Kidney capillary endothelial cell (primary cell): ENCODE measurements around the gene ABCC5.

Source experiments
- DNase-seq: peaks from one replicate; pipeline ENCODE4 v3.0.0-alpha.2; 2018; ENCODE audit warnings: low spot score

ABCC5 gene

GRCh38 chr3:183922421-183922820 is 95.3 kb downstream of the ABCC5 start:
- no peak for DNase-seq

- no peak for DNase-seq
These were observed 96.6 kb downstream of the ABCC5 start for GRCh38 chr3:183921096-183921495.

- no peak for DNase-seq
These were observed 97.3 kb downstream of the ABCC5 start for GRCh38 chr3:183920416-183920815.

- DNase-seq, result no peak
These were observed 99.5 kb downstream of the ABCC5 start for GRCh38 chr3:183918178-183918577.

GRCh38 chr3:183917776-183918175 is 99.9 kb downstream of the ABCC5 start:
- DNase-seq, result no peak

- DNase-seq, result no peak
These were observed 102.8 kb downstream of the ABCC5 start for GRCh38 chr3:183914856-183915255.

GRCh38 chr3:183913580-183913920 is 104.1 kb downstream of the ABCC5 start:
- DNase-seq, result no peak

GRCh38 chr3:183912895-183913579 is 104.6 kb downstream of the ABCC5 start:
- no peak for DNase-seq

- no peak for DNase-seq
These were observed 105.7 kb downstream of the ABCC5 start for GRCh38 chr3:183911763-183912506.

- no peak for DNase-seq
These were observed 106.6 kb downstream of the ABCC5 start for GRCh38 chr3:183911087-183911486.

GRCh38 chr3:183909030-183909600 is 108.6 kb downstream of the ABCC5 start:
- DNase-seq, result no peak

GRCh38 chr3:183907911-183908331 is 109.8 kb downstream of the ABCC5 start:
- no peak for DNase-seq

- no peak for DNase-seq
These were observed 110.5 kb downstream of the ABCC5 start for GRCh38 chr3:183907176-183907575.

- no peak for DNase-seq
These were observed 111.3 kb downstream of the ABCC5 start for GRCh38 chr3:183906234-183906921.

GRCh38 chr3:183904833-183905780 is 112.6 kb downstream of the ABCC5 start:
- DNase-seq, result no peak

- no peak for DNase-seq
These were observed 119.7 kb downstream of the ABCC5 start for GRCh38 chr3:183898028-183898431.

- DNase-seq, result no peak
These were observed 120.1 kb downstream of the ABCC5 start for GRCh38 chr3:183897606-183898005.

GRCh38 chr3:183896610-183897009 is 121.1 kb downstream of the ABCC5 start:
- DNase-seq, result no peak

- no peak for DNase-seq
These were observed 121.5 kb downstream of the ABCC5 start for GRCh38 chr3:183896184-183896583.

GRCh38 chr3:183895774-183896173 is 121.9 kb downstream of the ABCC5 start:
- DNase-seq, result no peak

GRCh38 chr3:183895296-183895695 is 122.4 kb downstream of the ABCC5 start:
- peak; percentile 68 for DNase-seq
